Measurements from ENCODE around the gene ITGB2. TPM values are rescaled to one million over a fixed set of nuclear protein-coding genes. Genes with fewer than 3 reads are reported as not detected.
A peak's percentile ranks its signal among the peaks of the same experiment; 100 is the strongest.

Gene ITGB2
- total RNA-seq, 1 donor from 2014 or later: 370 TPM

DNA sequence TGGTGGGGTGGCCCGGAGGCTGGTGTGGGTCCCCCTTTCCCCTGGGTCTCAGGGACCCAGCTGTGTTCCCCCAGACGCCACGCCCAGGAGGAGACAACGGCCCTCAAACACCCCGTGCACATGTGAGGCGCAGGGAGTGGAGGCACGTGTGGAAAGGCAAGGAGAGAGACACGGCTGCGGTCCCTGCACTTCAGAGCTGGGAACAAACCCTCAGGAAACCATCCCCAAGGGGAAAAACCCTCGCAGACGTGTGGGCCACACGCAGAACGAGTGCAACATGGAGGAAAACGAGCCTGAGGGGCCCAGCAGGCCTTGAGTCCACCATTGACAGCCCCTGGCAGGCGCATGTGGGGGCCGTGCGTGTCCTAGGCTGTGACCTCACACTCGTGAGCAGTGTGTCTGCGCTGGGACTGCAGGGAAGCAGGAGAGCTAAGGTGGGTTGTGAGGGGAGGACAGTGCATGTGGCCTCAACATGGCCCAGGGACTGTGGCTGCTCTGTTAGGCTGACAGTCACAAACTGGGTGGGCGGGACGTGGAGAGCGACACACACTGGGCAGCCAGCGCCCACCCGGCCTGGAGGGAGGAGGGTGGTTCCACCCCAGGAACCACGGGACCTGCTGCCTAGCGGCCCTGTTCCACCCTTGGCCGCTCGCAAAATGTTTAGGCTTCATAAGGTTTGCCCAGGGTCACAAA is 20.0 kb downstream of the ITGB2 start:
- Histone ChIP-seq H3K27ac (no peak overlapping the region), H3K4me1 (peaks cover 16% of the 10 kb centered on the region), H3K4me3 (no peak overlapping the region), H3K36me3 (peaks cover 17% of the 10 kb centered on the region), H3K27me3 (no peaks in the 10 kb centered on the region), H3K9me3 (no peaks in the 10 kb centered on the region)
- TF ChIP-seq CTCF (IDR thresholded peaks at IDR 0.05): no peak
- ATAC-seq (no peak), DNase-seq (no peak)
- intact Hi-C loops (cut with DNase I): no loop called here

DNA sequence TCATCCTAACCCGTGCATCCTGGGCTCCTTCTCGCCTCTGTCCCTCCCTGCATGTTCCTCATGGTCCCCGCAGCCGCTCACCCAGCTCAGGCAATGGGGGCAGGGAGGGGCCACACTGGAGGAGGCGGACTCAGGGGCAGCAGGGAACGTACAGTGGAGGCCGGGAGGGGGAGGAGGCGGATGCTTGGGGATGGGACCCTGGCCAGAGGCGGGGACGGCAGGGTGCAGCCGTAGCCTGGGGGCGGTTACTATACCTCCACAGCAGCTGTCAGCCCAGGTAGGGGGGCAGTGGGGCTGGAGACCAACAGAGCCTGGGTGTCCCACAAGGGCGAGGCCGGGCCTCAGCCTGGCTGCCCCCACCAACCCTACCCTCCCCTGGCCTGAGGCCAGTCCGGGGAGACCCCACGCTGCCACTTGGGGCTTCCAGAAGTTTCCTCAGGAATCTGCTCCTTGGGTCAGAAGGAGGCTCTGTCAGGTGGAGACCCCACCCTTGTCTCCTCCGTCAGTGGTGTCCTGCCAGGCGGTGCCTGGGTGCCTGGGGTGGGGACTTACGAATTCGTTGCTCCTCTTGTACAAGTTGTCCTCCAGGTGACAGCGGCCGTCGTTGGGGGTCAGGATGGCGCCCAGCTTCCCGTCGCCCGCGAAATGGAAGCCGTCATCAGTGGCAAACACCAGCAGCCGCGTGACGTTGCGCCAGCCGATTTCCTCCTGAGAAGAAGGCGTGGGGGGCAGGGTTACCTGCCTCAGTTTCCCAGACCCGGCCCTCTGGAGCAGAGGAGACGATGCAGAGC is 20.7 kb downstream of the ITGB2 start:
- Histone ChIP-seq H3K27ac (no peak overlapping the region), H3K36me3 (peaks cover 17% of the 10 kb centered on the region), H3K4me3 (no peak overlapping the region), H3K27me3 (no peaks in the 10 kb centered on the region), H3K4me1 (peaks cover 16% of the 10 kb centered on the region), H3K9me3 (no peaks in the 10 kb centered on the region)
- TF ChIP-seq CTCF (IDR thresholded peaks at IDR 0.05): no peak
- peak; percentile 52 for DNase-seq
- ATAC-seq: no peak
- intact Hi-C loops (cut with DNase I): no loop called here

GRCh38 chr21:44898851-44899767 is 21.6 kb downstream of the ITGB2 start:
- Histone ChIP-seq H3K4me3 (no peak overlapping the region), H3K27me3 (no peaks in the 10 kb centered on the region), H3K4me1 (peaks cover 16% of the 10 kb centered on the region), H3K9me3 (no peaks in the 10 kb centered on the region), H3K36me3 (peaks cover 17% of the 10 kb centered on the region), H3K27ac (no peak overlapping the region)
- DNase-seq: peak; percentile 61
- intact Hi-C loops (cut with DNase I): no loop called here
- no peak for ATAC-seq
- no peak for TF ChIP-seq CTCF (IDR thresholded peaks at IDR 0.05)

DNA sequence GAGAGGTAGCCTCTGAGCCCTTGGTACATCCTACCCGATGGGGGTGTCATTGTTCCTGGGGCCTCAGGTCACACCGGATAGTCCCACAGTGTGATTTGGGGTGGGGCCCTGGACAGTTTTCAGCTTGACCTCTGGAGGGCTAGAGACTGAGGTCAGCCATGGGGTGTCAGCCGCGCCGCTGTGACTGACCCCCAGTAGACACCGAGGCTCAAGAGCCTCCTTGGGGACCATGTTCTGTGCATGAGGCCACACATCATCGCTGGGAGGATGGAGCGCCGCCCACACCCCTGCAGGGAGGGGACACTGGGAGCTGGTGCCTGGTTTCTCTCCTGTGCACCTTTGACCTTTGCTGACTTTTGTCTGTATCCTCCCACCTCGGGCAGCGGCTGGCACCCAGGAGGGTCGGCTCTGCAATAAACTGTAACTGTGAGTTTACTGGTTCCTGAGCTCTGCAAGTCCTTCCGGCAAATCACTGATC is 22.6 kb downstream of the ITGB2 start:
- Histone ChIP-seq H3K27ac (no peak overlapping the region), H3K27me3 (no peaks in the 10 kb centered on the region), H3K9me3 (no peaks in the 10 kb centered on the region), H3K36me3 (peaks cover 17% of the 10 kb centered on the region), H3K4me3 (no peak overlapping the region), H3K4me1 (peaks cover 13% of the 10 kb centered on the region)
- ATAC-seq: no peak
- TF ChIP-seq CTCF (IDR thresholded peaks at IDR 0.05): no peak
- no peak for DNase-seq
- intact Hi-C loops (cut with DNase I): no loop called here

GRCh38 chr21:44897326-44898010 is 23.2 kb downstream of the ITGB2 start:
- H3K27ac ChIP-seq: no peak overlapping the region
- DNase-seq (no peak), ATAC-seq (peak; percentile 79)
- no peaks in the 10 kb centered on the region for H3K9me3 ChIP-seq
- TF ChIP-seq CTCF (IDR thresholded peaks at IDR 0.05): no peak
- intact Hi-C loops (cut with DNase I): no loop called here
- no peak overlapping the region for H3K4me3 ChIP-seq
- peaks cover 17% of the 10 kb centered on the region for H3K36me3 ChIP-seq
- H3K27me3 ChIP-seq: no peaks in the 10 kb centered on the region
- peaks cover 11% of the 10 kb centered on the region for H3K4me1 ChIP-seq
